HepG2 (cell line): ENCODE data around the gene FAM169A. TPM values are rescaled to one million over a fixed set of nuclear protein-coding genes. Genes with fewer than 3 reads are reported as not detected.

Experiments used
- ATAC-seq: fragments of 200-7000 bp; cut with Tn5 transposase; 3 replicates; pipeline ENCODE4 v1.9.1; 2020; ENCODE audit warnings: mild to moderate bottlenecking, moderate library complexity
- BruUV-seq: library from RNA; stranded (reverse); fragments of 400-500 nt; replicated peaks from 2 replicates; lab custom pipeline; 2021; lab: Mats Ljungman, UMichigan
- CTCF ChIA-PET: fragments of 300-600 bp; formaldehyde crosslinking; extraction: SDS; loops from one replicate; lab custom pipeline; 2021; ENCODE audit warnings: low total read pairs, inconsistent platforms, low intra/inter-chr PET ratio; lab: Yijun Ruan, JAX
- POLR2A ChIA-PET: fragments of 350-600 bp; sonication (Branson Sonifier 250); formaldehyde crosslinking; loops from one replicate; lab custom pipeline; 2020; ENCODE audit warnings: antibody characterized with exemption, inconsistent platforms; lab: Yijun Ruan, JAX
- DNase-seq: peaks from one replicate; pipeline ENCODE4 v3.0.0-alpha.2; 2015; ENCODE audit warnings: low spot score
- FAIRE-seq: peaks from 3 replicates; lab custom pipeline; 2011; peaks lifted over from hg19 to GRCh38; lab: Jason Lieb, UNC
- H2AFZ ChIP-seq: one replicate; pipeline ENCODE4 v1.6.1; 2011; ENCODE audit warnings: low read length, inconsistent platforms
- H3K27ac ChIP-seq: fragments of 300-600 bp; 3 replicates; pipeline ENCODE4 v1.8.0; 2011; ENCODE audit warnings: mixed run types, mild to moderate bottlenecking, mixed read lengths, low read length, inconsistent platforms; ENCODE audit not compliant: insufficient read depth; ENCODE audit errors: extremely low read length
- H3K27me3 ChIP-seq, 2 experiments: fragments of 200-600 bp in 1 of 2; 2 replicates in 1 of 2; 3 replicates in 1 of 2; pipeline versions ENCODE4 v1.6.0 to v1.8.0; 2011; ENCODE audit warnings: low read length in 2 of 2, mild to moderate bottlenecking in 2 of 2, moderate library complexity in 2 of 2, inconsistent platforms in 1 of 2; ENCODE audit not compliant: insufficient read depth in 2 of 2, control insufficient read depth in 1 of 2
- H3K36me3 ChIP-seq, 2 experiments: fragments of 200-600 bp in 1 of 2; replicated peaks in 1 of 2; 2 replicates in 1 of 2; 3 replicates in 1 of 2; pipeline versions ENCODE4 v1.5.1 to v1.8.0; 2011; ENCODE audit warnings: low read length in 2 of 2, inconsistent platforms in 1 of 2; ENCODE audit not compliant: insufficient read depth in 2 of 2, control insufficient read depth in 1 of 2
- H3K4me1 ChIP-seq: 2 replicates; pipeline ENCODE4 v1.5.1; 2012; ENCODE audit warnings: low read length, inconsistent platforms; ENCODE audit not compliant: insufficient read depth
- H3K4me2 ChIP-seq: 2 replicates; pipeline ENCODE4 v1.6.0; 2011; ENCODE audit warnings: low read depth, low read length, inconsistent platforms
- H3K4me3 ChIP-seq, 3 experiments: fragments of 200-600 bp in 1 of 3; sonication (generic), shearing (Covaris generic) in 1 of 3; replicated peaks in 1 of 3; 2 replicates each; pipeline ENCODE4 v1.5.1; 2011 to 2016; ENCODE audit warnings: low read length in 3 of 3, inconsistent platforms in 2 of 3, low read depth in 2 of 3, mild to moderate bottlenecking in 2 of 3, control low read depth in 1 of 3, mixed read lengths in 1 of 3; ENCODE audit not compliant: insufficient read depth in 1 of 3
- H3K79me2 ChIP-seq: one replicate; pipeline ENCODE4 v1.6.1; 2011; ENCODE audit warnings: low read length, inconsistent platforms; ENCODE audit not compliant: insufficient read depth
- H3K9ac ChIP-seq: 2 replicates; pipeline ENCODE4 v1.6.0; 2011; ENCODE audit warnings: mild to moderate bottlenecking, low read depth, low read length, inconsistent platforms; ENCODE audit not compliant: insufficient read depth
- H3K9me3 ChIP-seq: 2 replicates; pipeline ENCODE4 v1.5.1; 2012; ENCODE audit warnings: mild to moderate bottlenecking, low read length
- H4K20me1 ChIP-seq: 2 replicates; pipeline ENCODE4 v1.6.0; 2011; ENCODE audit warnings: inconsistent platforms, mild to moderate bottlenecking, low read length, moderate library complexity; ENCODE audit not compliant: insufficient read depth
- FOXJ3 ChIP-seq: sonication (generic); formaldehyde crosslinking; IDR thresholded peaks from 2 replicates; pipeline ENCODE4 v1.4.0; 2020; ENCODE audit warnings: missing genetic modification reagents, mild to moderate bottlenecking, borderline replicate concordance
- HOXA3 ChIP-seq: sonication (generic); formaldehyde crosslinking; IDR thresholded peaks from 2 replicates; pipeline ENCODE4 v1.5.0; 2020; ENCODE audit warnings: missing genetic modification reagents
- KAT8 ChIP-seq: IDR thresholded peaks from 2 replicates; pipeline ENCODE4 v1.6.1; 2016; ENCODE audit warnings: missing genetic modification reagents, missing compliant biosample characterization
- MAX ChIP-seq: IDR thresholded peaks from 2 replicates; pipeline ENCODE4 v1.6.1; 2012; ENCODE audit warnings: inconsistent platforms
- NFRKB ChIP-seq: fragments of 450-650 bp; IDR thresholded peaks from 2 replicates; pipeline ENCODE4 v1.6.1; 2017
- PPARG ChIP-seq: conservative IDR thresholded peaks from 2 replicates; pipeline ENCODE4 v1.6.1; 2016; ENCODE audit warnings: missing biosample characterization, missing genetic modification reagents
- RERE ChIP-seq: IDR thresholded peaks from 2 replicates; pipeline ENCODE4 v1.6.1; 2016; ENCODE audit warnings: low read depth, missing genetic modification reagents, missing compliant biosample characterization
- TMF1 ChIP-seq: sonication (generic); formaldehyde crosslinking; IDR thresholded peaks from 2 replicates; pipeline ENCODE4 v1.8.1; 2022; ENCODE audit warnings: low read depth, missing genetic modification reagents
- ZBTB3 ChIP-seq: sonication (generic); formaldehyde crosslinking; IDR thresholded peaks from 2 replicates; pipeline ENCODE4 v1.4.0; 2020; ENCODE audit warnings: low read depth, mild to moderate bottlenecking, moderate library complexity, missing genetic modification reagents, borderline replicate concordance
- ZNF782 ChIP-seq: sonication (generic); formaldehyde crosslinking; IDR thresholded peaks from 2 replicates; pipeline ENCODE4 v1.4.0; 2020; ENCODE audit warnings: missing genetic modification reagents, mild to moderate bottlenecking, borderline replicate concordance
- ZNF792 ChIP-seq: IDR thresholded peaks from 2 replicates; pipeline ENCODE4 v1.6.1; 2016
- ZSCAN30 ChIP-seq: sonication (generic); formaldehyde crosslinking; IDR thresholded peaks from 2 replicates; pipeline ENCODE4 v1.5.0; 2020; ENCODE audit warnings: mild to moderate bottlenecking, missing genetic modification reagents
- WGBS: methylation state at CpG from one replicate; pipeline ENCODE4 v1.1.6; 2017; ENCODE audit warnings: low lambda C conversion rate; 5-methylcytosine and 5-hydroxymethylcytosine counted together
- in situ Hi-C: cut with HindIII; loops from 2 replicates; pipeline ENCODE4 v1.10.0; 2017; ENCODE audit warnings: low pct_unique_long_range_greater_than_20kb; ENCODE audit not compliant: extremely low pct_ligation_motif_present
- intact Hi-C: fragments of 100-400 bp; cut with micrococcal nuclease; formaldehyde crosslinking; loops from one replicate; pipeline ENCODE4 v1.10.0; 2022; ENCODE audit not compliant: unreplicated experiment
- polyA plus RNA-seq, 8 experiments: library from polyadenylated mRNA; depleted of rRNA in 3 of 8; stranded (reverse) in 7 of 8; unstranded in 1 of 8; fragments of >200 nt; fragmentation: Illumina TruSeq in 4 of 8; extraction: Trizol in 4 of 8; gene quantifications; 2 replicates each; pipeline versions ENCODE4 v1.2.1 to v1.2.3, GENCODE V29; 2011 to 2016; ENCODE audit warnings: low read depth in 4 of 8, missing spikeins in 1 of 8, mixed read lengths in 1 of 8; ENCODE audit not compliant: insufficient read depth in 1 of 8
- total RNA-seq, 5 experiments: library from RNA; depleted of rRNA; stranded (reverse); fragments of >200 nt; fragmentation: Illumina TruSeq; extraction: Trizol; gene quantifications; 2 replicates each; pipeline ENCODE4 v1.2.3, GENCODE V29; 2016; ENCODE audit warnings: low read depth in 1 of 5
- TF ChIP-seq, protein P1 (sequence below): sonication (generic); formaldehyde crosslinking; IDR thresholded peaks from 2 replicates; pipeline ENCODE4 v1.5.0; 2020; ENCODE audit warnings: mild to moderate bottlenecking, missing genetic modification reagents

The FAM169A gene
- total and polyA plus RNA-seq, 2 of the 13 experiments (the other 11 are each of a cell fraction or from before 2014, with no cell fraction given) = 21.1 to 110 TPM

GRCh38 chr5:74801941-74802340 lies 64.2 kb downstream of the FAM169A start:
- ChIA-PET POLR2A (no interaction called here), CTCF (no interaction called here)
- Histone ChIP-seq H3K27me3 (no peaks in the 10 kb centered on the region), H3K9me3 (no peaks in the 10 kb centered on the region), H3K36me3 (peaks cover 25 to 57% of the 10 kb centered on the region in 2 experiments), H3K4me2 (no peak overlapping the region), H3K9ac (no peak overlapping the region), H3K4me1 (peaks cover 5% of the 10 kb centered on the region; the same call in 1 of the 2 replicates), H2AFZ (no peak overlapping the region), H3K79me2 (peaks cover under 1% of the 10 kb centered on the region), H4K20me1 (no peaks in the 10 kb centered on the region), H3K4me3 (no peak overlapping the region), H3K27ac (no peak overlapping the region)
- ATAC-seq (no peak), DNase-seq (no peak), FAIRE-seq (no peak)
- TF ChIP-seq ZNF792 (CRISPR knock-in tag) (no peak), ZBTB3 (no peak), FOXJ3 (CRISPR knock-in tag) (no peak), PPARG (CRISPR knock-in tag) (no peak), MAX (no peak), RERE (CRISPR knock-in tag) (no peak), HOXA3 (no peak), TMF1 (CRISPR knock-in tag) (no peak), KAT8 (CRISPR knock-in tag) (no peak), NFRKB (no peak), ZNF782 (CRISPR knock-in tag) (no peak), ZSCAN30 (no peak)
- TF ChIP-seq, protein P1, sequence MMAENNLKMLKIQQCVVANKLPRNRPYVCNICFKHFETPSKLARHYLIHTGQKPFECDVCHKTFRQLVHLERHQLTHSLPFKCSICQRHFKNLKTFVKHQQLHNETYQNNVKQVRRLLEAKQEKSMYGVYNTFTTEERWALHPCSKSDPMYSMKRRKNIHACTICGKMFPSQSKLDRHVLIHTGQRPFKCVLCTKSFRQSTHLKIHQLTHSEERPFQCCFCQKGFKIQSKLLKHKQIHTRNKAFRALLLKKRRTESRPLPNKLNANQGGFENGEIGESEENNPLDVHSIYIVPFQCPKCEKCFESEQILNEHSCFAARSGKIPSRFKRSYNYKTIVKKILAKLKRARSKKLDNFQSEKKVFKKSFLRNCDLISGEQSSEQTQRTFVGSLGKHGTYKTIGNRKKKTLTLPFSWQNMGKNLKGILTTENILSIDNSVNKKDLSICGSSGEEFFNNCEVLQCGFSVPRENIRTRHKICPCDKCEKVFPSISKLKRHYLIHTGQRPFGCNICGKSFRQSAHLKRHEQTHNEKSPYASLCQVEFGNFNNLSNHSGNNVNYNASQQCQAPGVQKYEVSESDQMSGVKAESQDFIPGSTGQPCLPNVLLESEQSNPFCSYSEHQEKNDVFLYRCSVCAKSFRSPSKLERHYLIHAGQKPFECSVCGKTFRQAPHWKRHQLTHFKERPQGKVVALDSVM = no peak
- intact Hi-C loops = no loop called here
- TSS peak; percentile 34 for BruUV-seq
- in situ Hi-C loops = no loop called here
- WGBS = 95% methylated on average over 1 of the region's 1 CpG
